ENCODE data around the gene CACNA2D2. TPM values are rescaled to one million over a fixed set of nuclear protein-coding genes. Genes with fewer than 3 reads are reported as not detected.
"Not testable (repeated sequence)": the region's sequence is repeated elsewhere in the genome, so short reads cannot be mapped to it uniquely, and the experiment has no call there.

Gene CACNA2D2
- total RNA-seq, 2 donors from 2014 or later: 5.6 to 9.1 TPM

DNA sequence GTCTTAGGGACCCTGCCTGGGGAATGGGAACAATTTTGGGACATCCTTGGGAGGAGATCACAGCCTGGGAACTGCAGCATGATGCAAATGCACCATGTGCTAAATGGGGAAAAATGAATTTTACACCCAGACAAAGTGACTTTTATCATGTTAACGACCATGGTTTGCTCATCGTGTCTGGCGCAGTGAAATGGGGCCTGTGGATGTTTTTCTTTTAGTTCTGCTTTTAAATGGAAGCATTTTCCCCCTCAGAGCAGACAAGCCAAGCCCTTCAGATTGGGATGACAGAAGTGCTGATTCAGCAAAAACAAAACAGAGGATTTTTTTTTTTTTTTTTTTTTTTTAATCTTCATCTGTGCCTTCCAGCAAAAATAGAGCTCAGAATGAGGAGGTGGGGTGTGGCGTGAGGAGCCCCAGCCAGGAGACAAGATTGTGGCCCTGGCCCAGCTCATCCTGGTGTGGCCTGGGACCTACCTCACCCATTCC is 14.3 kb upstream of the CACNA2D2 start:
- DNase-seq (ENCODE audit: low spot score): no peak
- no peak for TF ChIP-seq POLR2A (IDR thresholded peaks at IDR 0.05)
- TF ChIP-seq POLR2AphosphoS5 (IDR thresholded peaks at IDR 0.05): no peak
- TF ChIP-seq CTCF (IDR thresholded peaks at IDR 0.05): no peak
- Histone ChIP-seq H3K4me1 (replicated peaks) (no peaks in the 10 kb centered on the region), H3K27me3 (replicated peaks; ENCODE audit: insufficient read depth) (no peaks in the 10 kb centered on the region), H3K27ac (no peak overlapping the region), H3K9me3 (no peaks in the 10 kb centered on the region), H3K4me3 (no peak overlapping the region), H3K36me3 (no peaks in the 10 kb centered on the region)
- 89% methylated on average over 4 of the region's 4 CpGs for WGBS
- intact Hi-C loops (cut with DNase I): no loop called here

GRCh38 chr3:50516440-50516871 is 13.0 kb upstream of the CACNA2D2 start:
- Histone ChIP-seq H3K4me3 (no peak overlapping the region), H3K4me1 (replicated peaks) (no peaks in the 10 kb centered on the region), H3K9me3 (no peaks in the 10 kb centered on the region), H3K27me3 (replicated peaks; ENCODE audit: insufficient read depth) (no peaks in the 10 kb centered on the region), H3K36me3 (no peaks in the 10 kb centered on the region), H3K27ac (peak overlapping the region; percentile 10 to 54)
- 65% methylated on average over 4 of the region's 4 CpGs for WGBS
- intact Hi-C loops (cut with DNase I): no loop called here
- TF ChIP-seq POLR2A (IDR thresholded peaks at IDR 0.05) (no peak), CTCF (IDR thresholded peaks at IDR 0.05) (no peak), POLR2AphosphoS5 (IDR thresholded peaks at IDR 0.05) (no peak)
- no peak for DNase-seq (ENCODE audit: low spot score)

DNA sequence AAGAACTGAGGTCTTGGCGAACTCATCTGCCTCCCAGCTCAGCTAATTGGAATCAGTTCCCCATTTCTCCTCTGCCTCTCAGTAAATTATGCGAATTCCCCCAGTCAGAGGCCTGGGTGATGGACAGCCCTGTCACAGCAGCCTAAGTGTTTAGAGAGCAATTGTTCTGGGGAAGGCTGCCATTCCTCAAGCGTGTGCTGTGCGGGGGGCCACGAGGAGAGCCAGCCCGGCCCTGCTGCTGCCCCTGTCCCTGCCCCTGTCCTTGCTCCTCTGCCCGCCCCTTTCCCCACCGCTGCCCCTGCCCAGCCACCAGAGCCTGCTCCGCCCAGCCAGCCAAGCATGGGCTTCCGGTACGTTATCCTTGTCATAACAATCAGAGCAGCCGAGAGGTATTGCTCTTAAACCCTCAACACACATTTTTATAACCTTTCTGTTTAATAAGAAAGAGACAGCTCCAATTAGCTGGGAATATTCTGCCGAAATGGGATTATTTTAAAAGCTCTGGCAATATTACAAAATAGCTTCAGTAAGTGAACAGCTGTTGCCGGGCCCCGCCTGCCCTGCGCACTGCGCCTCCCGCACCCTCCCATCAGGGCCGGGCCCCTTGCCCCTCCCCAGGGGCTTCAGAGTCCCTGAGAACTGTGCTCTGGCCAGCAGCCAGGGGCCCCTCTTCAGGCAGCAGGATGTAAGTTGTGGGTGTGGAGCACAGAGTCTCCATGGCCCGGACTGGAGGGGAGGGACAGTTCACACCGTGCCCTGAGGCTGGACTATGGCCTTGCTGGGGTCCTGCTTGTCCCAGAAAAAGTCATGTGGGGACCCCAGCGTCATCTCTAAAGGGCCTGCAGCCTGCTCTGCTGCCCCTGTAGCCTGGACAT is 12.4 kb upstream of the CACNA2D2 start:
- Histone ChIP-seq H3K36me3 (no peaks in the 10 kb centered on the region), H3K4me3 (no peak overlapping the region), H3K4me1 (replicated peaks) (no peaks in the 10 kb centered on the region), H3K9me3 (no peaks in the 10 kb centered on the region), H3K27me3 (replicated peaks; ENCODE audit: insufficient read depth) (no peaks in the 10 kb centered on the region), H3K27ac (peak overlapping the region; percentile 10 to 54)
- TF ChIP-seq POLR2A (IDR thresholded peaks at IDR 0.05) (no peak), CTCF (IDR thresholded peaks at IDR 0.05) (no peak), POLR2AphosphoS5 (IDR thresholded peaks at IDR 0.05) (no peak)
- WGBS: 15% methylated on average over 22 of the region's 22 CpGs
- intact Hi-C loops (cut with DNase I): no loop called here
- no peak for DNase-seq (ENCODE audit: low spot score)

- H3K4me1 ChIP-seq (replicated peaks); H3K27ac ChIP-seq; H3K36me3 ChIP-seq; H3K27me3 ChIP-seq (replicated peaks; ENCODE audit: insufficient read depth); DNase-seq (ENCODE audit: low spot score); H3K9me3 ChIP-seq; H3K4me3 ChIP-seq; intact Hi-C loops (cut with DNase I): not testable (repeated sequence)
- WGBS: 81% methylated on average over 8 of the region's 8 CpGs
Measured at GRCh38 chr3:50512908-50513307, 9.5 kb upstream of the CACNA2D2 start.

DNA sequence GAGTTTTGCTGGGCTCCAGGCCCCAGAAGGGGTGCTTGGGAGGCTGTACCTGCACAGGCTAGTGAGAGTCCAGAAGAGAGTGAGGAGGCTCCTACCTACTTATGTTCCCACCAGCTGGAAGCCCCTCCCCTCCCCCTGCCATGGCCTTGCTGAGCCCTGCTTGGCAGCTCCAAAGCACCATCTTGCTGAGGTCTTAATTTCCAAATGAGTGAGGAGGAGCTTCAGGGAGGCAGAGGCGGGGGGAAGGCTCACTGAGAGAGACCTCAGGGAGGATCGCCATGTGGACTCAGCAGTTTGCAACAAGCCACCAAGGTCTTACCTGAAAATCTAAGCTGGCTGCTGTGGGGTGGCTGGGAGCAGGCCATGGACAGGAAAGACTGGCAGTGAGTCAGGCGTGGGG is 8.7 kb upstream of the CACNA2D2 start:
- DNase-seq (ENCODE audit: low spot score): no peak
- no peak for TF ChIP-seq POLR2A (IDR thresholded peaks at IDR 0.05)
- no peak for TF ChIP-seq POLR2AphosphoS5 (IDR thresholded peaks at IDR 0.05)
- TF ChIP-seq CTCF (IDR thresholded peaks at IDR 0.05): no peak
- H3K4me1 ChIP-seq (replicated peaks): no peaks in the 10 kb centered on the region
- H3K9me3 ChIP-seq: no peaks in the 10 kb centered on the region
- no peak overlapping the region for H3K4me3 ChIP-seq
- H3K27me3 ChIP-seq (replicated peaks; ENCODE audit: insufficient read depth): no peaks in the 10 kb centered on the region
- H3K27ac ChIP-seq: no peak overlapping the region
- H3K36me3 ChIP-seq: no peaks in the 10 kb centered on the region
- 96% methylated on average over 3 of the region's 3 CpGs for WGBS
- intact Hi-C loops (cut with DNase I): no loop called here

Measured in prostate gland (tissue), 2 donors.